GM19438 (cell line): Measurements from ENCODE around the gene CAPN13.

Experiments used
- ATAC-seq: cut with Tn5 transposase; IDR thresholded peaks from one replicate; pipeline ENCODE4 v1.9.1; 2021; ENCODE audit warnings: low read depth; ENCODE audit not compliant: unreplicated experiment

Gene CAPN13

GRCh38 chr2:30732376-30732775 is 74.9 kb downstream of the CAPN13 start:
- ATAC-seq: no peak

- ATAC-seq: no peak
Measured at GRCh38 chr2:30731706-30732105, 75.5 kb downstream of the CAPN13 start.

- no peak for ATAC-seq
Measured at GRCh38 chr2:30730736-30731647, 76.3 kb downstream of the CAPN13 start.

- no peak for ATAC-seq
Measured at GRCh38 chr2:30729031-30729430, 78.2 kb downstream of the CAPN13 start.

- ATAC-seq: no peak
Measured at GRCh38 chr2:30722936-30723725, 84.1 kb downstream of the CAPN13 start.

DNA sequence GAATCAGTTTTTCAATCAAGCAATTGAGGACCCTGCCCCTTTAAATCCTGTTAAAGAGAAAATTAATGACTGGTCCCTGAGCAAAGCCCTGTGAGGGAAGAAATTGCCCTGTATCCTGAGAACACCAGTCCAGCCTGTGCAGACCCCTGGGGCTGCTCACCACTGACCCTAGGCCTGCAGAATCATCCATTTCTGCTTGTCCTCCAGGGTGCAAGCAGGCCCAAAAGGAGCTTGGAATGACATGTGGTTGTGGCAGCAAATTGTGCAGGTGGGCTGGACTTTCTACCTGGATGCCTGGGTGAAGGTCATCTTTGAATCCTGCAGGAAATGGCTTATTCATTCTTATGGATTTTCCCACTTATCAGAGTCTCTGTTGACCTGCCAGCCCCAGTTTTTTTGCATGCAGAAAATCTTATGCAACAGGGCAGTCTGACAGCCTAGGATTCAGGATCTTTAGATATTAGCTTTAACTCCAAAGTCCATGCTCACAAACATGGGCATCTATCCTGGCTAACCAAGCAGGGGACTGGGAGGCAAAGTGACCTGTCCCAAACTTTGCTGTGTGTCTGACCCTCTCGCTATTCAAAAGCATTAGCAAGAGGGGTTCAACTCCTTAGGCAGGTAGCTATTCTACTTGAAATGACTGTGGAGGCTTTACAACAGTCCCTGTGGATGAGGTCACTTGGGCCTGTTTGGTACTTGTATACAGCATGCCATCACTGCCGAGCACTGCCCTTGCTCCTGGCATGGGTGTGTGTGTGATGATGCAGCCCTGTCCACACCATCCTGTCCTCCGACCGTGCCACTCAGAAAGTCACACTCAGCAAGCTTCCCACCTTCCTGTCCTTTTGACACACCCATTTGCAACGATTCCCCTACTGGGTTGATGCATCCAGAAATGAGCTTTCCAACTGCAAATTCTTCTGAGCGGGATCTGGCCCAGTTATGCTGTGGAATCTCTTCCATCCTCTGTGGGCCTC is 85.3 kb downstream of the CAPN13 start:
- no peak for ATAC-seq

DNA sequence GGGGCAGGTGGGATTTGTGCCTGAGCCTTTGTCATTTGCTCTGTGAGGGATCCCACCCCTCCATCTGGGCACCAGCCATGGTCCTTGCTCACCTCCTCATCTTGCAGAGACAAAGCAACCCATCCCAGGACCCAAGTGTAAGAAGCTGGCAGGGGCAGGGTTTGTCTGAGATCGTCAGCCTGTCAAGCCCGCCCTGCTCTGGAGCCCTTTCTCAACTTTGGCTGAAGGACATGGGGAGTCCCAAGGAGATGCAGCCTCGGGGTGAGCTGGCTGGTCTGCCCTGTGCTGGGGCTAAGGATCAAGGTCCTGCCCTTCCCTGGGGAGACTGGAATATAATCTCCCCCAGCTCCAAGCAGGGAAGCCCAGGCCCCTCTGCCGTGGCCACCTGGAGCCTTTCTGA is 86.0 kb downstream of the CAPN13 start:
- no peak for ATAC-seq

GRCh38 chr2:30717081-30717650 is 90.1 kb downstream of the CAPN13 start:
- ATAC-seq: no peak

DNA sequence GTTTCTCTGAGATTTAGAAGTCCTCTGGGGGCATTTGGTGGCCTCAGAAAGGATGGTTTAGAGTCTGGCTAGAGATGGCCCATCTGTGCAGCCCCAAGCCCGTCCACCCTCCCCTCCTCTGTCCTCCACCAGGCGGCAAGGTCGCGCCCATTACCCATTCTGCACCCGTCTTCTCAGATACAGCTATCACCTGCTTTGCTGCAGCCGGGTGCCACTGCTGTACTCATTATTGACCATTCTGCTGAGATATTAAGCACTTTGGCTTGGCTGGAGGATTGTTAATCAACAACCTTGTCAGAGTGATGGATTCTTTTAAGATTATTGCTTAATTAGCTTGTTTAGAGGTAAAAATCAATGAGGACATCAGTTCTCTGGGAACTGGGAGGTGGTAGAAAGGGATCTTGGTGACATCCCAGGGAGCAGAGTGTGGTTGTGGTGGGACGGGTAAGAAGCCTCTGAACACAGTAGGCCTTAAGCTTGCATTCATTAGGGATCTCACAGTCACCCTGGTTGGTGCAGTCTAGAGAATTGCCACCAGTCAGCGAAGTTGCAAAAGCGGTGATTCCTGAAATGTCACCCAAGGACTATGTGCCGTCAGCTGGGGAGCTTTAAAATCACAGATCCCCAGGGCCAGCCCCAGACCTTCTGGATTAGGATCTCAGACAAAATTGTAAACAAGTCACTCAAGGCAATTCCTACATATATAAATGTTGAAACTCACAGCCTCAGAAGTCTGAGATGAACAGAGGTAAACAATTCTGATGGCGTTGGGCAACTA is 90.9 kb downstream of the CAPN13 start:
- no peak for ATAC-seq

- ATAC-seq: no peak
Measured at GRCh38 chr2:30714811-30715709, 92.2 kb downstream of the CAPN13 start.

GRCh38 chr2:30713698-30714097 is 93.5 kb downstream of the CAPN13 start:
- ATAC-seq: no peak

DNA sequence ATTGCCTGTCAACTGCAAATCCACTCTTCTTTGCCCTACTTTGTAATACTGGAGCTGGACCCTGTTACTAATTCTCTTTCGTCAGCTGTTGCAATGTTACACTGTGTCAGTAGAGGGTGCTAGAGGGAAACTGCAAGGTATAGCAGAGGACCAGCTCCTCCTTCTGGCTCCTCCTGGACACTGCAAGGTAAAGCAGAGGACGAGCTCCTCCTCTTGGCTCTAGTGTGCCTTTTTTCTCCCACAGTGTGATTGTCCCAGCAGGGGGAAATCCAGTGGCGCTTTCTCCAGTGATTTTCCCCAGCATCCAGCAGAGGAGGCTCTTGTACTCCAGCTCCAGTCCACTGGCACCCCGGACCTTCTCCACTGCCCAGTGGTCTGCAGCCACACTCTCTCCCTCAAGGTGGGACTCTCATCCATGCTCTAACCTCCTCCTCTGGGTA is 95.6 kb downstream of the CAPN13 start:
- peak; percentile 77 for ATAC-seq

DNA sequence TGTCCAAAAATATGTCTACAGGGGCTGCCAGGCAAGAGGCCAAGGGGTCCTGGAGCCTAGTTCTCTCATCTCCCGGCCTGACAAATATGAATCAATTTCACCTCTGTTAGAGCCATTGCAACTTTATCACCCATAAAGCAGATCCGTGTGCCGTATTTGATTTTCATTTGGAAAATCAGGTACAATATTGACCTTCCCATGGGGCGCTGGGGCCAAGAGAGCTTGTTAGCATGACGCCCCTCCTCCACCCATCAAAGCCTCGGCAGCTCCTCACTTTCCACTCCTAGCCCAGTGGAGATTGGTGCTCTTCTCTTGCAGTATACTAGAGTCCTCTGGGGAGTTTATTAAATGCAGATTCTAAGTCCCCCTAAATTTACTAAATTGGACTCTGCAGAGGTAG is 96.8 kb downstream of the CAPN13 start:
- no peak for ATAC-seq

DNA sequence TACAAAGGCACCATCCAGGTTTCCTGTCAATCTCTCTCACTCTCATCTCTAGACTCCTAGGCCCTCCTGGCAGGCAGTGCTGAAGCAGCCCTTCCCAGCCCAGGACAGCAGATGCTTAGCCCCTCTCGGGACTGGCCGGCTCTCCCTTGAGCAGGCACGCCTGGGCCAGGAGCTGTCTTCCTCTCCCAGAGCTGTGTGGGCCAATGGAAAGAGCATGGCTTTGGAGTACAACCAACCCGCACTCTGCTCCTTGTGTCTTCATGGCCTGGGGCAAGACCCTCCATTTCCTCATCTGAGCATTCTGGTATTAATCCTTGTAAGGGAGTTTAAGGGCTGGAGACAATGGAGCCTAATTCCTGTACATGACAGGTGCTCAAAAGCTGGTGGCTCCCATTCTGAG is 97.2 kb downstream of the CAPN13 start:
- no peak for ATAC-seq

DNA sequence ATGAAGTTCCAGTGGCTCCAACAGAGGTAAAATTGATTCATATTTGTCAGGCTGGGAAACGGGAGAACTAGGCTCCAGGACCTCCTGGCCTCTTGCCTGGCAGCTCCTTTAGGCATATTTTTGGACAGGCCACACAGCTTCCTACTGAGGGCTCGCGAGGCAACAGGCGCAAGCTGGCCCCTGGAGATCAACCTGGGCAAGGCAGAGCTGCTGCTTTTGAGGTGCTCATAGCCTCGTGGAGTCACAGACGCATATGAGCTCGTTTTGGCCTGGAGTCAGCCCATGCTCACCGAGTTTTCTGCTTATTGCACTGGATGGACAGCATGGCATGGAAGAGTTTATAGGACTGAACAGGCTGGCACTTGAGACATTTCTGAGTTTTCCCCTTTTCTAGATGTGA is 97.7 kb downstream of the CAPN13 start:
- no peak for ATAC-seq

- ATAC-seq: no peak
Measured at GRCh38 chr2:30708491-30709290, 98.6 kb downstream of the CAPN13 start.

DNA sequence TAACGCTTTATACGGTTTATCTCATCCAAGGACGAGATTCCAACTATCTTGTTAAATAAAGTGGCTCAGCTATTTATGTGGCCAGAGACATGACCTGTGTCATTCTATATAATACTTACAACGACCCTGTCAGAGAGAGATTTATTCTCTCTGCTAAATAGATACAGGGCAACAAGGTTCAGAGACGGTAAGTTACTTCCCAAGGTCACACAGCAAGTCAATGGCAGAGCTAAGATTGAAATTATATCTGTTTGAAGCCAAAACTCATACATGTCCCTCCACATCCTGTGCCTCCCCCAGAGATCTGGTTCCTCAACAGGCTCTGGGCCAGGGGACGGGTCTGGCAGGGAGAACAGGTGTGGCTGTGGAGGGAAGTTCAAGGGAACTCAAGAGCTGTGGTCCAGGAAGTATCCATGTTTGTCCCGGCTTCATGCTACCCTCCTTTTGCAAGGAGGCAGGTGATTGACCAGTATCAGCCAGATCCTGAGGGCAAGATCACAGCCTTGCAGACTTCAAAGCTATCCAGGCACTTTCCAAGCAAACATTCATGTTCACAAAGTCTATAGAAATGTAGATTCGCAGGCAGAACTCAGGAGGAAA is 99.8 kb downstream of the CAPN13 start:
- ATAC-seq: no peak
